Peyer's patch (tissue), 4 donors: Measurements from ENCODE around the gene ZNF44.

Experiments
- CTCF ChIP-seq, 6 experiments: fragments of 450-650 bp in 4 of 6; fragments of 200-600 bp in 2 of 6; sonication (generic) in 1 of 6; IDR thresholded peaks; one replicate each; pipeline ENCODE4 v1.5.1; 2017 to 2019; ENCODE audit warnings: antibody characterized with exemption in 6 of 6, mild to moderate bottlenecking in 3 of 6, moderate library complexity in 1 of 6
- POLR2A ChIP-seq, 2 donors: fragments of 450-650 bp; IDR thresholded peaks; one replicate each; pipeline ENCODE4 v1.5.1; 2017; ENCODE audit warnings: antibody characterized with exemption in 2 of 2, mild to moderate bottlenecking in 2 of 2, moderate library complexity in 2 of 2

- TF ChIP-seq CTCF (IDR thresholded peaks at IDR 0.05): no peak
- TF ChIP-seq POLR2A (IDR thresholded peaks at IDR 0.05): peak; percentile 86
These were observed 38.8 kb upstream of the ZNF44 start, which contains the start of gene ZNF563 for GRCh38 chr19:12333162-12334159.
